Cardiac muscle cell (in vitro differentiated cells and primary cell): Measurements from ENCODE around the gene LRRTM3. TPM values are rescaled to one million over a fixed set of nuclear protein-coding genes. Genes with fewer than 3 reads are reported as not detected.

ENCODE experiments used
- DNase-seq, 2 donors: peaks; one replicate each; pipeline versions ENCODE4 v3.0.0 to v3.0.0-alpha.2; 2010 to 2017; ENCODE audit warnings: low read depth in 1 of 2, low spot score in 1 of 2
- H3K27ac ChIP-seq: fragments of 200-600 bp; sonication (generic); 2 replicates; pipeline ENCODE4 v1.5.1; 2016
- H3K27me3 ChIP-seq: fragments of 200-600 bp; sonication (generic); 2 replicates; pipeline ENCODE4 v1.6.0; 2016; ENCODE audit warnings: control low read depth
- H3K36me3 ChIP-seq: fragments of 200-600 bp; sonication (generic); 2 replicates; pipeline ENCODE4 v1.5.1; 2016; ENCODE audit warnings: control low read depth
- H3K4me1 ChIP-seq: fragments of 200-600 bp; sonication (generic); 2 replicates; pipeline ENCODE4 v1.8.1; 2017; ENCODE audit warnings: low read depth, mild to moderate bottlenecking, mixed run types
- H3K4me3 ChIP-seq: fragments of 200-600 bp; sonication (generic); 2 replicates; pipeline ENCODE4 v1.5.1; 2016; ENCODE audit warnings: mild to moderate bottlenecking
- H3K9me3 ChIP-seq: fragments of 200-600 bp; sonication (generic); 2 replicates; pipeline ENCODE4 v1.5.1; 2017; ENCODE audit warnings: low read depth, mild to moderate bottlenecking, control low read depth
- polyA plus RNA-seq: library from polyadenylated mRNA; unstranded; fragments of >200 nt; fragmentation: Nextera tagmentation; extraction: Ambion mirVana; gene quantifications from 2 replicates; pipeline ENCODE4 v1.2.1, GENCODE V29; 2016
- total RNA-seq: library from RNA; depleted of rRNA; stranded (reverse); fragments of >200 nt; gene quantifications from 2 replicates; pipeline ENCODE4 v1.2.3, GENCODE V29; 2016
- TF ChIP-seq, protein P1 (sequence below): IDR thresholded peaks from 2 replicates; pipeline ENCODE4 v1.5.1; 2012; ENCODE audit warnings: low read depth, mild to moderate bottlenecking, low read length

The LRRTM3 gene
- total and polyA plus RNA-seq, 2 experiments from 2014 or later = 0.98 to 3.6 TPM

DNA sequence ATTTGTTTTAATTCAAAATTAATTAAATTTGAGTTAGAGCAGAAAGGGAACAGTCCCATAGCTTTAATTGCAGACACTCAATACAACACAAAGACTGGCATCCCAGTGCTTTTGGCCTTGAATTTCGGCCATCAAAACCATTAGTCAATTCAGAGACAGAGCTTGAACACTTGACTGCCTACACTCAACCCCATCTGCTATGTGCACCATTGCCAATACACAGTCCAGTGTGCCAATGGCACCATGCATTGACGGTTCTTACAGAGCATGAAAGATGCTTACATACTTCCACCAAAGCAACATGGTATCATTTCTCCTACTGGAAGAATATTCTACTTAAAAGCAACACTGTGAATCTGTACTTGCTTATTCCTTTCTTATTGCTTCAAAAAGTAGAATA, 43.6 kb upstream of the LRRTM3 start:
- TF ChIP-seq, protein P1, sequence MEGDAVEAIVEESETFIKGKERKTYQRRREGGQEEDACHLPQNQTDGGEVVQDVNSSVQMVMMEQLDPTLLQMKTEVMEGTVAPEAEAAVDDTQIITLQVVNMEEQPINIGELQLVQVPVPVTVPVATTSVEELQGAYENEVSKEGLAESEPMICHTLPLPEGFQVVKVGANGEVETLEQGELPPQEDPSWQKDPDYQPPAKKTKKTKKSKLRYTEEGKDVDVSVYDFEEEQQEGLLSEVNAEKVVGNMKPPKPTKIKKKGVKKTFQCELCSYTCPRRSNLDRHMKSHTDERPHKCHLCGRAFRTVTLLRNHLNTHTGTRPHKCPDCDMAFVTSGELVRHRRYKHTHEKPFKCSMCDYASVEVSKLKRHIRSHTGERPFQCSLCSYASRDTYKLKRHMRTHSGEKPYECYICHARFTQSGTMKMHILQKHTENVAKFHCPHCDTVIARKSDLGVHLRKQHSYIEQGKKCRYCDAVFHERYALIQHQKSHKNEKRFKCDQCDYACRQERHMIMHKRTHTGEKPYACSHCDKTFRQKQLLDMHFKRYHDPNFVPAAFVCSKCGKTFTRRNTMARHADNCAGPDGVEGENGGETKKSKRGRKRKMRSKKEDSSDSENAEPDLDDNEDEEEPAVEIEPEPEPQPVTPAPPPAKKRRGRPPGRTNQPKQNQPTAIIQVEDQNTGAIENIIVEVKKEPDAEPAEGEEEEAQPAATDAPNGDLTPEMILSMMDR = no peak
- DNase-seq = no peak
- H3K27me3 ChIP-seq = no peaks in the 10 kb centered on the region
- no peaks in the 10 kb centered on the region for H3K36me3 ChIP-seq
- H3K4me3 ChIP-seq = no peak overlapping the region
- no peaks in the 10 kb centered on the region for H3K9me3 ChIP-seq
- H3K4me1 ChIP-seq = peaks cover 47% of the 10 kb centered on the region
- peak overlapping the region; percentile 61 for H3K27ac ChIP-seq

DNA sequence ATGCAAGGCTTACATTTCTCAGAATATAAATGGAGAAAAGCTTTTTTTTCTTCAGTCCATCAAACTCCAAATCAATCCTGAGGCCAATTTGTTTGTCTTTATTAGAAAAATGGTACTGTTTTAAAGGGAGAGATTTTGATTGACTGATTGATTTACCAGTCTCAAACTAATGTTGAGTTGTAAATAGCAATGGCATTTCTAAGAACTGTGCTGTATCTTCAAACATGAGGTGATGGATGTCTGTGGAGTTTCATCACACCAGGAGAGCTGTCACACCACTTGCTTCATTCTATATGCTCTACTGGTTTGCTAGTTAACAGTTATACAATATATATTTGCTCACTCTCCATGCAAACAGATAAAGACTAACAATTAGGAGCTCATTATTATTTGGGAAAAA, 39.0 kb upstream of the LRRTM3 start:
- DNase-seq = no peak
- Histone ChIP-seq H3K27me3 (no peaks in the 10 kb centered on the region), H3K9me3 (no peaks in the 10 kb centered on the region), H3K4me3 (no peak overlapping the region), H3K27ac (no peak overlapping the region), H3K4me1 (peaks cover 15% of the 10 kb centered on the region), H3K36me3 (no peaks in the 10 kb centered on the region)
- TF ChIP-seq, protein P1 = no peak

- Histone ChIP-seq H3K27ac (no peak overlapping the region), H3K4me1 (peaks cover 16% of the 10 kb centered on the region), H3K36me3 (no peaks in the 10 kb centered on the region), H3K27me3 (no peaks in the 10 kb centered on the region), H3K4me3 (no peak overlapping the region), H3K9me3 (no peaks in the 10 kb centered on the region)
- no peak for DNase-seq
- TF ChIP-seq, protein P1 = no peak
Measured at GRCh38 chr10:66888237-66888636, 37.6 kb upstream of the LRRTM3 start.

GRCh38 chr10:66892871-66893270, 33.0 kb upstream of the LRRTM3 start:
- Histone ChIP-seq H3K4me3 (no peak overlapping the region), H3K4me1 (peaks cover 5% of the 10 kb centered on the region), H3K36me3 (no peaks in the 10 kb centered on the region), H3K9me3 (no peaks in the 10 kb centered on the region), H3K27me3 (no peaks in the 10 kb centered on the region), H3K27ac (no peak overlapping the region)
- DNase-seq = no peak
- TF ChIP-seq, protein P1 = no peak

GRCh38 chr10:66910671-66911070, 15.2 kb upstream of the LRRTM3 start:
- Histone ChIP-seq H3K27me3 (no peaks in the 10 kb centered on the region), H3K4me1 (no peaks in the 10 kb centered on the region), H3K9me3 (no peaks in the 10 kb centered on the region), H3K36me3 (no peaks in the 10 kb centered on the region), H3K4me3 (no peak overlapping the region), H3K27ac (no peak overlapping the region)
- DNase-seq = no peak
- TF ChIP-seq, protein P1 = no peak

GRCh38 chr10:66916030-66916429, 9.8 kb upstream of the LRRTM3 start:
- no peaks in the 10 kb centered on the region for H3K9me3 ChIP-seq
- TF ChIP-seq, protein P1 = no peak
- no peaks in the 10 kb centered on the region for H3K36me3 ChIP-seq
- DNase-seq = no peak
- H3K4me3 ChIP-seq = no peak overlapping the region
- H3K4me1 ChIP-seq = no peaks in the 10 kb centered on the region
- H3K27ac ChIP-seq = no peak overlapping the region
- no peaks in the 10 kb centered on the region for H3K27me3 ChIP-seq
